Aorta (tissue), 5 donors: ENCODE results near the gene UBE2C. TPM values are rescaled to one million over a fixed set of nuclear protein-coding genes. Genes with fewer than 3 reads are reported as not detected.

Experiments
- ATAC-seq: fragments of 200-7000 bp; cut with Tn5 transposase; one replicate; pipeline ENCODE4 v1.9.1; 2022; ENCODE audit warnings: moderate library complexity; ENCODE audit not compliant: low FRiP score
- DNase-seq, 2 donors: peaks; one replicate each; pipeline ENCODE4 v3.0.0-alpha.2; 2020
- H3K27ac ChIP-seq, 2 donors: one replicate each; pipeline ENCODE4 v1.5.1; 2013; ENCODE audit warnings: low read length in 2 of 2, mild to moderate bottlenecking in 2 of 2, moderate library complexity in 2 of 2, control low read depth in 1 of 2, inconsistent platforms in 1 of 2, low read depth in 1 of 2
- H3K27me3 ChIP-seq, 2 donors: one replicate each; pipeline ENCODE4 v1.6.1; 2013; ENCODE audit warnings: control low read depth in 1 of 2, low read length in 1 of 2, mild to moderate bottlenecking in 1 of 2, moderate library complexity in 1 of 2; ENCODE audit not compliant: insufficient read depth in 2 of 2, control insufficient read depth in 1 of 2
- H3K36me3 ChIP-seq, 2 donors: one replicate each; pipeline ENCODE4 v1.6.1; 2013; ENCODE audit warnings: control low read depth in 1 of 2, low read length in 1 of 2, mild to moderate bottlenecking in 1 of 2; ENCODE audit not compliant: insufficient read depth in 2 of 2, control insufficient read depth in 1 of 2
- H3K4me1 ChIP-seq, 2 donors: one replicate each; pipeline ENCODE4 v1.6.1; 2013; ENCODE audit warnings: low read length in 2 of 2, control low read depth in 1 of 2, mild to moderate bottlenecking in 1 of 2, moderate library complexity in 1 of 2; ENCODE audit not compliant: insufficient read depth in 2 of 2, control insufficient read depth in 1 of 2
- H3K4me3 ChIP-seq, 2 donors: one replicate each; pipeline ENCODE4 v1.5.1; 2013; ENCODE audit warnings: low read length in 2 of 2, control low read depth in 1 of 2, mild to moderate bottlenecking in 1 of 2
- H3K9me3 ChIP-seq: one replicate; pipeline ENCODE4 v1.6.1; 2013; ENCODE audit warnings: mild to moderate bottlenecking, low read length; ENCODE audit not compliant: control insufficient read depth
- WGBS, 2 donors: extraction: QIAGEN DNeasy Blood & Tissue Kit; methylation state at CpG; one replicate each; pipeline ENCODE4 v1.1.7; 2013; 5-methylcytosine and 5-hydroxymethylcytosine counted together
- intact Hi-C, 2 donors: fragments of 100-400 bp; cut with DNase I; formaldehyde crosslinking; loops; one replicate each; pipeline versions ENCODE4 v1.14.2 to v1.15.0; 2022
- polyA plus RNA-seq, 2 donors: library from polyadenylated mRNA; stranded (reverse); fragments of 200-250 nt; gene quantifications; one replicate each; pipeline ENCODE4 v1.2.3, GENCODE V29; 2013
- total RNA-seq, 2 donors: library from RNA; stranded (reverse); fragmentation: NEBNext Ultra II Directional; extraction: Animal tissue kit (Norgen Biotek cat#: 25700); gene quantifications; one replicate each; pipeline ENCODE4 v1.2.1, GENCODE V29; 2021
- donor health status: healthy with polysubstance abuse.
- donor health status: Bipolar disorder and iron deficiency.
- donor health status: DM: no; HTN: no; CAD: no.
- donor health status: DM: no; HTN: no; CAD: no.
- donor health status: DM: yes; HTN: yes; CAD: no.

Gene UBE2C
- total and polyA plus RNA-seq, 4 donors, result 1.0 to 5.0 (median 1.9) TPM; not detected in 1

DNA sequence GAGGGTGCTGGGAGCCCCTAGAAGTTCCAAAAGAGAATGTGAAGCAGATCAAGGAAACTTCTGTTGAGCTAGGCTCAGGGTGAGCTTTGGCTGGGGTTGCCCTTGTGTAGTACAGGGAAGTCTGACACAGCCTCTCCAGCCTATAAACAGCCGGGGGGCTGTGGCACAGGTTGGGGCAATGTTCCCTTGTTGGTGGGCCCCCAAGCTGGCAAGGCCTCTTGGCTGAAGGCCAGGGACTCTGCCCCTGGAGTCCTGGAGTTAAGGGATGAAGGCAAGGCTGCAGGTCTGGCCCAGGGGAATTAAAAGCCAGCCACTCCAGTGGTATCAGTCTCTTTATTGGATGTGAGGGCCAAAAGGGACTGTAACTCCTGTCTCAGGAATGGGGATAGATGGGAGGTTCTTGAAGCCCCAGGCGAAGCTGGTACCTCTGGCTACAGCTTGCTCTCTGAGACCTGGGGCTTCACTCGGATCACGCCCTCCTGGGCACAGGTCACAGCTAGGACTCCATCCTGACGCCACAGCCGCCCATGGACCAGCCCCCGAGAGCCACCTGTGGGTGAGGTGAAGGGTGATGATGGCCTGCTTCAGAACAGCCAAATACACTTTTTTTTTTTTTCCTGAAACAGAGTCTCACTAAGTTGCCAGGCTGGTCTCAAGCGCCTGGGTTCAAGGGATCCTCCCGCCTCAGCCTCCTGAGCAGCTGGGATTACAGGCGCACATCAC lies 29.1 kb downstream of the UBE2C start:
- no peak overlapping the region for H3K27ac ChIP-seq
- H3K36me3 ChIP-seq, result peaks cover 0 to 2% of the 10 kb centered on the region in 2 donors
- intact Hi-C loops, result no loop called here
- no peak for ATAC-seq
- no peak for DNase-seq
- H3K4me1 ChIP-seq, result no peaks in the 10 kb centered on the region
- H3K27me3 ChIP-seq, result no peaks in the 10 kb centered on the region
- 81 to 82% methylated on average over 10 of the region's 10 CpGs for WGBS, 2 donors
- no peaks in the 10 kb centered on the region for H3K9me3 ChIP-seq
- no peak overlapping the region for H3K4me3 ChIP-seq

DNA sequence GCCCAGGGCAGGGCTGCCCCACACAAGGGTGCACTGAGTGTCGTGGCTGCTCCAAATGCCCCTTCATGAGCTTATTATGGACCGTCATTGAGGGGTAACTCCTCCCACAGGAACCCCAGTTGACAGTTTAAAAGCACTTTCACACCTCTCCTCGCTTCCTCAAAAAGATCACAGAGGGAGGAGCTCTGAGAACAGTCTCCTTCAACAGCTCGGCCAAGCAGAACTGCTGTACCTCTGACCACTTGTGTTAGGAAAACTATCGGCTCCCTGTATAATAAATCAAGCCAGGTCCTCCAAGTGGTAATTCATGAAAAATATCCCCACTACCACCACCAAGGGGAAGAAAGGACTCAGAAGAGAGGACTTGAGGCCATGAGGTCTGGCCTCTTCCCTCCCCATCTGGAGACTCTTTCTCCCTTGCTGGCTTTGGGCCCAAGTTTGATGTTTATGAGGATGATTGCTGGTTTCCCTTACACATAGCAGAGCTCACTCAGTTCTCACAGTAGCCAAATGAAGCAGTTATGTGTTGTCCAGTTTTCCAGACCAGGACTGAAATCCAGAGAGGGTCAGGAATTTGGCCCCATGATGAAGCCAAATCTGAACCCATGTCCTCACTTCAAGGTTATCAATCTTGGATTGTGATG lies 29.8 kb downstream of the UBE2C start:
- DNase-seq (no peak), ATAC-seq (peak; percentile 19)
- intact Hi-C loops, result no loop called here
- Histone ChIP-seq H3K27me3 (no peaks in the 10 kb centered on the region), H3K9me3 (no peaks in the 10 kb centered on the region), H3K4me1 (no peaks in the 10 kb centered on the region), H3K27ac (peak overlapping the region in 1 of 2 donors; percentile 12), H3K36me3 (peaks cover 0 to 3% of the 10 kb centered on the region in 2 donors), H3K4me3 (no peak overlapping the region)
- WGBS, 2 donors, result 45 to 49% methylated on average over 5 of the region's 5 CpGs

DNA sequence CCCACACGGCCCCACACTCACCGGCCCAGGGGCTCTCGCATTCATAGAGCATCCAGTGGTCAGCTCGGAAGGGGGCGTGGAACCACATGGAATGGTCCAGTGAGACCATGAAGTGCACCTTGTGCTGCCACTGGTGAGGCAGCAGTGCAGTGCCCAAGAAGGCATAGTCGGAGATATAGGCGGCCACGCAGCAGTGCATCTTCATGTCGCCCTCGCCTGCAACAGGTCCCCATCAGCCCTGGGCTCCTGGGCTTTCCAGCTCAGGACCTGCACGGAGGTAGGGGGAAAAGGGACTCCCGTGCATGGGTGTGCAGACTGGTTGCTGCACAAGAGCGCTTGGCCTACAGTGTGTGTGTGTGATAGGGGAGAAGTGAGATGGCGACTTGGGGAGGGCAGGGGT lies 31.1 kb downstream of the UBE2C start:
- no peak overlapping the region for H3K27ac ChIP-seq
- intact Hi-C loops, result no loop called here
- no peaks in the 10 kb centered on the region for H3K9me3 ChIP-seq
- H3K27me3 ChIP-seq, result no peaks in the 10 kb centered on the region
- no peaks in the 10 kb centered on the region for H3K4me1 ChIP-seq
- H3K4me3 ChIP-seq, result no peak overlapping the region
- WGBS, 2 donors, result 76 to 84% methylated on average over 14 of the region's 14 CpGs
- no peak for DNase-seq
- H3K36me3 ChIP-seq, result peaks cover 0 to 3% of the 10 kb centered on the region in 2 donors
- no peak for ATAC-seq

DNA sequence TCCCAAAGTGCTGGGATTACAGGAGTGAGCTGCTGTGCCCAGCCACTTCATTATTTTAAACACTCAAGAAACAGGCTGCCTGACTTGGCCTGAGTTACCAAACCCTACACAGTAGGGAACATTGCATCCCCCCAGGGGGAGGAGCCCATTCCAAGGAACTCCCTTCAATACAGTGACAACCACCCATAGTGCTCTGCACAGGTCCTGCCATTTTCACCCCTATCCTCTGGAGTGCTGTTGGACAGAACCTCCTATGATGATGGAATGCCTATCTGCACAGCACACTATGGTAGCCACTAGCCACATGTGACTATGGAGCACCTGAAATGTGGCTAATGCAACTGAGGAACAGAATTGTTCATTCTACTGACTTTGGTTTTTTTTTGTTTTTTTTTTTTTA lies 33.0 kb downstream of the UBE2C start:
- intact Hi-C loops, result no loop called here
- H3K27ac ChIP-seq, result no peak overlapping the region
- H3K27me3 ChIP-seq, result no peaks in the 10 kb centered on the region
- ATAC-seq, result no peak
- H3K4me3 ChIP-seq, result no peak overlapping the region
- no peaks in the 10 kb centered on the region for H3K4me1 ChIP-seq
- H3K36me3 ChIP-seq, result peaks cover 0 to 3% of the 10 kb centered on the region in 2 donors
- no peaks in the 10 kb centered on the region for H3K9me3 ChIP-seq
- no peak for DNase-seq

DNA sequence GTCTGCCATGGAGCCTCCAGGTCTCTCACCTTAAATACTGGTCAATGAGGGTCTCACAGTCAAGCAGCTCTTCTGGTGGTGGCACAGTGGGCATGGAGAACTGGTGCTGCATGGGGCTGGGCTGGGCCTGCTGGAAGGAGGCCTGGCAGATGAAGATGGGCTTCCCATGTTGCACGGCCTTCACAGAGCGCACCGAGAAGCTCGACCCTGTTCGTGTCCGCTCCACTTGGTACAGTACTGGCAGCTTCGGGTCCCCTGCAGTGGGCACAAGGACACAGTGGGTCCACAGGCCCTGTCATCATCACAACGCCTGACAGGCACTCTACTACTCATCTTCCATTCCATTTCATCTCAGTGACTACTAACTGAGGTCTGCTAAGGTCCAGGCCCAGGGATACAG lies 36.0 kb downstream of the UBE2C start:
- ATAC-seq (no peak), DNase-seq (peak in 1 of 2 donors; percentile 36)
- intact Hi-C loops, result no loop called here
- H3K36me3 ChIP-seq, result peaks cover 0 to 6% of the 10 kb centered on the region in 2 donors
- H3K9me3 ChIP-seq, result no peaks in the 10 kb centered on the region
- H3K27ac ChIP-seq, result no peak overlapping the region
- no peaks in the 10 kb centered on the region for H3K27me3 ChIP-seq
- 90 to 94% methylated on average over 8 of the region's 8 CpGs for WGBS, 2 donors
- no peak overlapping the region for H3K4me3 ChIP-seq
- H3K4me1 ChIP-seq, result no peaks in the 10 kb centered on the region

DNA sequence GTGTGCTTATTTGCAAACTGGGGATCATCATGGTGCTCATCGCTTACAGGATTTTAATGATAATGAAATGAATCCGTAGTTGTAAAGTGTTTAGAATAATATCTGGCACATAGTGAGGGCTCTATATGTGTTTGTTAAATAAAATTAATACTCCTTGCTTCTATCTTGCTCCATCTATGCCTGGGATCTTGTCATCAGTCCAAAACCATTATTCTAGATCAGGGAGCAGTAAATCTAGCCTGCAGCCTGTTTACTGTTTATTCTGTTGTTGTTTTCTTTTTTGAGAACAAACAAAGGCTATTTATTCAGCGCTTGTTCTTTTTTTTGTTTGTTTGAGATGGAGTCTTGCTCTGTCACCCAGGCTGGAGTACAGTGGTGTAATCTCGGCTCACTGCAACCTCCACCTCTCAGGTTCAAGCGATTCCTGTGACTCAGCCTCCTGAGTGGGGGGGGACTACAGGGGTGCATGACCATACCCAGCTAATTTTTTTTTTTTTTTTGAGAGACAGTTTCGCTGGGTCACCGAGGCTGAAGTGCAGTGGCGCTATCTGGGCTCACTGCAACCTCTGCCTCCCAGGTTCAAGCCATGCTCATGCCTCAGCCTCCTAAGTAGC lies 36.6 kb downstream of the UBE2C start:
- DNase-seq, result no peak

DNA sequence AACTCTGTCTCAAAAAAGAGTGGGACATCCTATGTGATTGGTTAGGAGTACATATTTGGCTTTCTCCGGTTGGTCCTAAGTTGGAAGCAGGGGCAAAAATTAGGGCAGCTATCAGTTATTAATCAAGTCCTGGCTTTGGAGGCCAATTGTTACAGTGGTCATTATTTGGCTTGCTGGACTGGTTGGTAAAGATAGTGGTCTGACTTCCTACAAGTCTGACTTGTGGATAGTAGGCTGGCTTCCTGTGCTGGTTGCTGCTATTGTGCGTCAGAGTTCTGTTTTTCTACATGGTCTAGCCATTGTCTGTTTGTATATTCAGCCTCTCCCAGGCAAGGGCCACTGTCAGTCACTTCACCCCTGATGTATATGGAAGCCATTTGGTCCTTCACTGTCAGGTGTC lies 37.8 kb downstream of the UBE2C start:
- no peak for ATAC-seq
- 92 to 98% methylated on average over 2 of the region's 2 CpGs for WGBS, 2 donors
- no peak overlapping the region for H3K4me3 ChIP-seq
- peaks cover 0 to 6% of the 10 kb centered on the region in 2 donors for H3K36me3 ChIP-seq
- intact Hi-C loops, result no loop called here
- no peaks in the 10 kb centered on the region for H3K27me3 ChIP-seq
- peaks cover 0 to 3% of the 10 kb centered on the region in 2 donors for H3K4me1 ChIP-seq
- no peak overlapping the region for H3K27ac ChIP-seq
- no peaks in the 10 kb centered on the region for H3K9me3 ChIP-seq
- no peak for DNase-seq

More for the DNA sequence above, 36.6 kb downstream of the UBE2C start:
- Histone ChIP-seq H3K27ac (no peak overlapping the region), H3K4me3 (no peak overlapping the region), H3K9me3 (no peaks in the 10 kb centered on the region), H3K27me3 (no peaks in the 10 kb centered on the region), H3K36me3 (peaks cover 0 to 6% of the 10 kb centered on the region in 2 donors), H3K4me1 (no peaks in the 10 kb centered on the region)
- ATAC-seq, result no peak
- WGBS, 2 donors, result 90 to 92% methylated on average over 8 of the region's 8 CpGs
- intact Hi-C loops, result no loop called here

DNA sequence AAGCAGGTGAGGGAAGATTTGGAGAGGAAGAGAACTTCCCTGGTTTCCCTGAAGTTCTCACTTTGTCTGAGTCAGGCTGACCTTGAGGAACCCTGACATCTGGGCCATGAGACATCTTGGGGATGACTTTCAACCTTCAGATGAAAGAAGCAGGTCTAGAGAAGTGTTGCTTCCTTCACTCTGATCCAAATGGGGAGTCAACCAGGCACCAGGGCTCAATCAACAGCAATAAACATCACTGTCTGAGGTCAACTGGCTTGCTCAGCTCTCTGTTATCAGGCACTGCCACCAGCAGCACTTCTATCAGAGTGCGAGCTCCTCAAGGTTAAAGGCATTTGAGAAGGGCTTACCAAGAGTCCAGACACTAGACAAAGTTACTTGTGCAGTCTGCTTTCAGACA lies 38.5 kb downstream of the UBE2C start:
- ATAC-seq (no peak), DNase-seq (no peak)
- Histone ChIP-seq H3K36me3 (peaks cover 0 to 6% of the 10 kb centered on the region in 2 donors), H3K27me3 (no peaks in the 10 kb centered on the region), H3K4me3 (no peak overlapping the region), H3K27ac (peak overlapping the region in 1 of 2 donors; percentile 45), H3K4me1 (peaks cover 0 to 3% of the 10 kb centered on the region in 2 donors), H3K9me3 (no peaks in the 10 kb centered on the region)
- 36 to 97% methylated on average over 1 of the region's 1 CpG for WGBS, 2 donors
- intact Hi-C loops, result no loop called here

DNA sequence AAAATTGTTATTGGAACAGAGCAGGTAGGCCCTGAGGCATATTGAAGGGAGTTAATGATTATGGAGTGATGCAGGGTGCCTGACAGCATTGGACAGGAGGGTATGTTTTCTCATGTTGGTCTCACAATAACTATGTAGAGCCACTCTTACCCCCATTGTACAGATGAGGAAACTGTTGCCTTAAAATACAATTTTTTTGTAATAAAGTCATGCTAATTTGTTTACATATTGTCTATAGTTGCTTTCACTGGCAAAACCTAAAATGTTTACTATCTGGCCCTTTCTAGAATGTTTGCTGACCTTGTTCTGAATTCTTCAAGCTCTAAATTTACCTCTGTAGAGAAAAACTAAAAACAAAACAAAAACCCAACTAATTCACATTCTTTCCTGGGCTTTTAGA lies 39.1 kb downstream of the UBE2C start:
- H3K27me3 ChIP-seq, result no peaks in the 10 kb centered on the region
- intact Hi-C loops, result no loop called here
- peaks cover 0 to 6% of the 10 kb centered on the region in 2 donors for H3K36me3 ChIP-seq
- H3K4me1 ChIP-seq, result peaks cover 0 to 3% of the 10 kb centered on the region in 2 donors
- no peak overlapping the region for H3K4me3 ChIP-seq
- DNase-seq, result no peak
- H3K27ac ChIP-seq, result no peak overlapping the region
- H3K9me3 ChIP-seq, result no peaks in the 10 kb centered on the region
- ATAC-seq, result no peak
